ENCODE results near the gene LAMC1. TPM values are rescaled to one million over a fixed set of nuclear protein-coding genes. Genes with fewer than 3 reads are reported as not detected.
"Not testable (repeated sequence)": the region's sequence is repeated elsewhere in the genome, so short reads cannot be mapped to it uniquely, and the experiment has no call there.

The LAMC1 gene
- total RNA-seq, 2 experiments from 2014 or later: 0.40 TPM; not detected in 1

GRCh38 chr1:183069562-183070216 lies 46.5 kb downstream of the LAMC1 start:
- Mint-ChIP-seq H3K27me3 (peaks cover 13% of the 10 kb centered on the region), H3K4me3 (no peak overlapping the region), H3K4me1 (no peaks in the 10 kb centered on the region), H3K9me3 (ENCODE audit: low read depth) (peaks cover 2% of the 10 kb centered on the region), H3K27ac (no peak overlapping the region), H3K36me3 (no peaks in the 10 kb centered on the region)
- DNase-seq (no peak), ATAC-seq (no peak)
- CTCF ChIA-PET: no interaction called here

GRCh38 chr1:183070234-183070922 lies 47.2 kb downstream of the LAMC1 start:
- Mint-ChIP-seq H3K27ac (no peak overlapping the region), H3K27me3 (peaks cover 15% of the 10 kb centered on the region), H3K9me3 (ENCODE audit: low read depth) (no peaks in the 10 kb centered on the region), H3K4me3 (no peak overlapping the region), H3K4me1 (no peaks in the 10 kb centered on the region), H3K36me3 (no peaks in the 10 kb centered on the region)
- no peak for ATAC-seq
- DNase-seq: no peak
- CTCF ChIA-PET: no interaction called here

- ATAC-seq (no peak), DNase-seq (no peak)
- H3K36me3 Mint-ChIP-seq: no peaks in the 10 kb centered on the region
- H3K4me1 Mint-ChIP-seq: no peaks in the 10 kb centered on the region
- no peaks in the 10 kb centered on the region for H3K9me3 Mint-ChIP-seq (ENCODE audit: low read depth)
- CTCF ChIA-PET: no interaction called here
- no peak overlapping the region for H3K27ac Mint-ChIP-seq
- peaks cover 21% of the 10 kb centered on the region for H3K27me3 Mint-ChIP-seq
- H3K4me3 Mint-ChIP-seq: no peak overlapping the region
These were observed 47.9 kb downstream of the LAMC1 start for GRCh38 chr1:183070923-183071618.

- CTCF ChIA-PET: interaction anchor here (0.8 kb wide), 1 partner anchor 46 kb away, joined by 3 read pairs; no protein-coding TSS in a partner anchor
These were observed 49.4 kb downstream of the LAMC1 start for GRCh38 chr1:183072595-183072994.

GRCh38 chr1:183073320-183073719 lies 50.1 kb downstream of the LAMC1 start:
- Mint-ChIP-seq H3K36me3 (no peaks in the 10 kb centered on the region), H3K4me3 (no peak overlapping the region), H3K27me3 (peaks cover 24% of the 10 kb centered on the region), H3K9me3 (ENCODE audit: low read depth) (no peaks in the 10 kb centered on the region), H3K4me1 (no peaks in the 10 kb centered on the region), H3K27ac (no peak overlapping the region)
- no peak for DNase-seq
- CTCF ChIA-PET: interaction anchor here (0.8 kb wide), 1 partner anchor 47 kb away, joined by 3 read pairs; no protein-coding TSS in a partner anchor
- no peak for ATAC-seq

More at GRCh38 chr1:183072595-183072994, 49.4 kb downstream of the LAMC1 start:
- H3K4me1 Mint-ChIP-seq; ATAC-seq; H3K9me3 Mint-ChIP-seq (ENCODE audit: low read depth); H3K36me3 Mint-ChIP-seq; H3K4me3 Mint-ChIP-seq; DNase-seq; H3K27ac Mint-ChIP-seq: not testable (repeated sequence)
- H3K27me3 Mint-ChIP-seq: peaks cover 24% of the 10 kb centered on the region

GRCh38 chr1:183074215-183074614 lies 51.0 kb downstream of the LAMC1 start:
- H3K4me3 Mint-ChIP-seq: no peak overlapping the region
- CTCF ChIA-PET: no interaction called here
- no peaks in the 10 kb centered on the region for H3K9me3 Mint-ChIP-seq (ENCODE audit: low read depth)
- ATAC-seq: no peak
- H3K27me3 Mint-ChIP-seq: peaks cover 24% of the 10 kb centered on the region
- H3K27ac Mint-ChIP-seq: no peak overlapping the region
- H3K36me3 Mint-ChIP-seq: no peaks in the 10 kb centered on the region
- H3K4me1 Mint-ChIP-seq: no peaks in the 10 kb centered on the region
- DNase-seq: no peak

GRCh38 chr1:183075861-183076260 lies 52.6 kb downstream of the LAMC1 start:
- ATAC-seq (no peak), DNase-seq (no peak)
- Mint-ChIP-seq H3K36me3 (no peaks in the 10 kb centered on the region), H3K4me3 (no peak overlapping the region), H3K27ac (no peak overlapping the region), H3K4me1 (no peaks in the 10 kb centered on the region), H3K27me3 (peaks cover 20% of the 10 kb centered on the region), H3K9me3 (ENCODE audit: low read depth) (no peaks in the 10 kb centered on the region)
- CTCF ChIA-PET: no interaction called here

GRCh38 chr1:183077097-183077496 lies 53.9 kb downstream of the LAMC1 start:
- Mint-ChIP-seq H3K9me3 (ENCODE audit: low read depth) (no peaks in the 10 kb centered on the region), H3K27ac (no peak overlapping the region), H3K4me1 (no peaks in the 10 kb centered on the region), H3K4me3 (no peak overlapping the region), H3K27me3 (peaks cover 15% of the 10 kb centered on the region), H3K36me3 (no peaks in the 10 kb centered on the region)
- DNase-seq: no peak
- CTCF ChIA-PET: no interaction called here
- ATAC-seq: no peak

GRCh38 chr1:183079712-183080388 lies 56.6 kb downstream of the LAMC1 start:
- ATAC-seq (no peak), DNase-seq (no peak)
- Mint-ChIP-seq H3K27ac (no peak overlapping the region), H3K4me1 (no peaks in the 10 kb centered on the region), H3K4me3 (no peak overlapping the region), H3K27me3 (peaks cover 15% of the 10 kb centered on the region), H3K9me3 (ENCODE audit: low read depth) (no peaks in the 10 kb centered on the region), H3K36me3 (no peaks in the 10 kb centered on the region)
- CTCF ChIA-PET: no interaction called here

GRCh38 chr1:183080406-183080805 lies 57.2 kb downstream of the LAMC1 start:
- H3K4me1 Mint-ChIP-seq: no peaks in the 10 kb centered on the region
- no peaks in the 10 kb centered on the region for H3K36me3 Mint-ChIP-seq
- H3K27ac Mint-ChIP-seq: no peak overlapping the region
- peaks cover 15% of the 10 kb centered on the region for H3K27me3 Mint-ChIP-seq
- H3K9me3 Mint-ChIP-seq (ENCODE audit: low read depth): no peaks in the 10 kb centered on the region
- no peak for DNase-seq
- CTCF ChIA-PET: no interaction called here
- H3K4me3 Mint-ChIP-seq: no peak overlapping the region
- no peak for ATAC-seq

GRCh38 chr1:183081402-183082120 lies 58.3 kb downstream of the LAMC1 start:
- Mint-ChIP-seq H3K9me3 (ENCODE audit: low read depth) (no peaks in the 10 kb centered on the region), H3K4me1 (no peaks in the 10 kb centered on the region), H3K36me3 (peaks cover 1% of the 10 kb centered on the region), H3K27ac (no peak overlapping the region), H3K27me3 (peaks cover 6% of the 10 kb centered on the region), H3K4me3 (no peak overlapping the region)
- CTCF ChIA-PET: no interaction called here
- DNase-seq (no peak), ATAC-seq (no peak)

GRCh38 chr1:183082650-183083049 lies 59.4 kb downstream of the LAMC1 start:
- CTCF ChIA-PET: no interaction called here
- H3K36me3 Mint-ChIP-seq: peaks cover 1% of the 10 kb centered on the region

GRCh38 chr1:183087001-183087400 lies 63.8 kb downstream of the LAMC1 start:
- no peak for DNase-seq
- H3K36me3 Mint-ChIP-seq: peaks cover 1% of the 10 kb centered on the region
- H3K4me1 Mint-ChIP-seq: no peaks in the 10 kb centered on the region
- peaks cover 5% of the 10 kb centered on the region for H3K27me3 Mint-ChIP-seq
- H3K27ac Mint-ChIP-seq: no peak overlapping the region
- CTCF ChIA-PET: interaction anchor here (0.6 kb wide), 1 partner anchor 13 kb away, joined by 3 read pairs; no protein-coding TSS in a partner anchor
- H3K4me3 Mint-ChIP-seq: no peak overlapping the region
- H3K9me3 Mint-ChIP-seq (ENCODE audit: low read depth): no peaks in the 10 kb centered on the region
- ATAC-seq: no peak

More at GRCh38 chr1:183082650-183083049, 59.4 kb downstream of the LAMC1 start:
- no peak overlapping the region for H3K27ac Mint-ChIP-seq
- H3K4me1 Mint-ChIP-seq: no peaks in the 10 kb centered on the region
- H3K27me3 Mint-ChIP-seq: peaks cover 3% of the 10 kb centered on the region
- H3K4me3 Mint-ChIP-seq: no peak overlapping the region
- DNase-seq (no peak), ATAC-seq (no peak)
- H3K9me3 Mint-ChIP-seq (ENCODE audit: low read depth): no peaks in the 10 kb centered on the region

Data from activated CD8-positive, alpha-beta memory T cell treated with anti-CD3 and anti-CD28 coated beads, Interleukin-2, amount 10 ng/mL, durations not matched to agents 7 days and 5 days (primary cell).